Skin epidermis (tissue), 12 donors: ENCODE data around the gene SMG6.
A peak's percentile ranks its signal among the peaks of the same experiment; 100 is the strongest.
"Not testable (repeated sequence)": the region's sequence is repeated elsewhere in the genome, so short reads cannot be mapped to it uniquely, and the experiment has no call there.

Source experiments
- H3K27ac ChIP-seq, 21 experiments: fragments of 200-600 bp; sonication (generic) in 11 of 21; one replicate each; pipeline ENCODE4 v1.5.0; 2020; ENCODE audit warnings: mild to moderate bottlenecking in 3 of 21, inconsistent platforms in 2 of 21, moderate library complexity in 2 of 21
- H3K4me3 ChIP-seq, 7 experiments: fragments of 200-600 bp; sonication (generic) in 2 of 7; one replicate each; pipeline ENCODE4 v1.5.0; 2020; ENCODE audit warnings: inconsistent platforms in 2 of 7, mild to moderate bottlenecking in 2 of 7, moderate library complexity in 1 of 7

Gene SMG6

DNA sequence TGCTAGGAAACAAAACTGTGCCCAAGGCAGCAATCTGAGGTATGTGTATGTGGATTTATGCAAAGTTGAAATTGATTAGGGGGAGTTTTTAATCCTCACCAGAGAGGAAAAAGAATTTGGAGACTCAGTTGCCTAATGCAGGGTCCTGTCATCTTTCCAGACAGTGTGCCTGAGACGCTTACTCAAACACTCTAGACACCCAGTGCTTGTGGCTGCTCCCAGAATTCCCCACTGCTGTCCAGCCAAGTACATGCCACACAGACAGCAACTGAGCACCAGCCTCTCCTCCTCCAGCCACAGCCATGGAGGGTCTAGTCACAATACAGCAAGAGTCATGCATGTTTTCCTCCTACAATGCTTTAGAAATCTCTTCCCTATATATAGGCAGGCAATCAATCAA lies 130.6 kb downstream of the SMG6 start:
- H3K27ac ChIP-seq: peak overlapping the region in 19 of 21 experiments; percentile 19 to 82 (median 66)
- no peak overlapping the region for H3K4me3 ChIP-seq

DNA sequence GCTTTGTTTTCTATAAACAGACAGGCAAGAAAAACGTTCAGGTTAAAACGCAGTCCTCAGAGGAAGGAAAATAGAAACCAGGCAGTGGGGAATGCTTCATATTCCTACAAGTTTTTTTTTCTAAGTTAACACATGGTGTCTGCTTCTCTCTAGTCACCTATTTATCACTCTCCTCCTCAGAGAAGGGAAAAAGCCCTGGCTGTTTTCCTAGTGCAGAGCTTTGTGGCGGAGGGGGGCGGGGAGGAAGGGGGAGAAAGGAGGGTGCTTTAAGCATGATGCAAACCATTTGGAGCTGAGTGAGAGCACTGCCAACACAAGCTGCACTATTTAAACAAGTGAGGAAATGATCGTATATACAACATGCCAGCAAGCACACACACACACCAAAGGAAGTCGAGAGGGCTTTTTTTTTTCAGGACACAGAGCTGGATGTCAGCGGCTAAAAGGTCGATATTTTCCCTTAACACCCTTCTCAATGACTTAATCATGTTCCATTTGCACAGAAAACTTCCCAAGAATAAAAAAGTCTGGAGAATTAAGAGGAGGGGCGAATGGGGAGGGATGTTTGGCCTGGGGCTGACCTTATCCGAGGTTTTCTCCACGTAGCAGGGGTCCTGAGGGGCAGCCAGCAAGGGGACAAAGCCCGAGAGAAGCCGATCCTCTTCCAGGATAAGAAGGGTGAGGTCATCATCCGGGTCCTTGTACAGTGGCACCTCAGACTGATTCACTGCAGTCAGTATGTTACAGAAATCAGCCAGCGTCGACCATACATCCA lies 131.3 kb downstream of the SMG6 start:
- Histone ChIP-seq H3K4me3 (no peak overlapping the region), H3K27ac (peak overlapping the region in 20 of 21 experiments; percentile 2 to 82 (median 66))

- H3K27ac ChIP-seq: peak overlapping the region in 20 of 21 experiments; percentile 2 to 82 (median 65)
- H3K4me3 ChIP-seq: no peak overlapping the region
Observed at GRCh38 chr17:2171702-2172076, 131.9 kb downstream of the SMG6 start.

GRCh38 chr17:2170023-2170422 lies 133.6 kb downstream of the SMG6 start:
- H3K27ac ChIP-seq: peak overlapping the region in 1 of 21 experiments; percentile 13
- no peak overlapping the region for H3K4me3 ChIP-seq

GRCh38 chr17:2165723-2166122 lies 137.9 kb downstream of the SMG6 start:
- H3K27ac ChIP-seq, H3K4me3 ChIP-seq: not testable (repeated sequence)

DNA sequence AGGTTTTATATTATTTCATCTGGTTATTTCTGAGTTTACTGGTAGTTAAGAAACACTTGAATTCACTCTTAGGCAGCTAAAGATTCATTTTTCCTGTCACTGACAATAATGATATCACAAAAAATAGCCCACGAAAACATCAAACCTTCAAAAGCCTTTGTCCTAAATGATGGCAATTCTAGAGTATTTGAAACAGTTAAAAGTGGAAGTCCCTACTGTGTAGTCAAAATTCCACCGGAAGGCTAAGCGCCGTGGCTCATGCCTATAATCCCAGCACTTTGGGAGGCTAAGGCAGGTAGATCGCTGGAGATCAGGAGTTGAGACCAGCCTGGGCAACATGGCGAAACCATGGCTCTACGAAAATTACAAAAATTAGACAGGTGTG lies 145.2 kb downstream of the SMG6 start:
- peak overlapping the region in 10 of 21 experiments; percentile 5 to 75 (median 52) for H3K27ac ChIP-seq
- H3K4me3 ChIP-seq: no peak overlapping the region

- no peak overlapping the region for H3K4me3 ChIP-seq
- peak overlapping the region in 19 of 21 experiments; percentile 5 to 77 (median 53) for H3K27ac ChIP-seq
Observed at GRCh38 chr17:2157675-2158395, 145.8 kb downstream of the SMG6 start.

DNA sequence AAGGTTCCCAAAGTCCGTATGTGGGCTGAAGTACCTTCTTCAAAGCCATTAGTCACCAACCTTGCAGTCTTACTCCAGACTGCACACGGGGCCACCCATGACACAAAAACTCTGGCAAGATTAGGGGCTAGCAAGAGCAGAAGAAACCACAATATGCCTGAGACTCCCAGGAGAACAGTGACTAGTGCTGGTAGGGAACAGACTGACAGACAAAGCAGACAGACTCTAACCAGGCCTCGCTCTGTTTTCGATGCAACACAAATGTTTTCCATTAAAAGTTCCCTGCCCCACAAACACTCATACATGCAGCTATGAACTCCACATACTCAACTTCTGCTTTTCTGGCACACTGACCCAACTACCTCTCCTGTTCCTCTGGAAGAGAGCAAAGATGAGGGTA lies 146.5 kb downstream of the SMG6 start:
- Histone ChIP-seq H3K4me3 (no peak overlapping the region), H3K27ac (peak overlapping the region in 19 of 21 experiments; percentile 5 to 77 (median 50))

- Histone ChIP-seq H3K27ac (peak overlapping the region in 16 of 21 experiments; percentile 6 to 77 (median 46)), H3K4me3 (no peak overlapping the region)
Observed at GRCh38 chr17:2156666-2157065, 146.9 kb downstream of the SMG6 start.

- H3K4me3 ChIP-seq: no peak overlapping the region
- H3K27ac ChIP-seq: no peak overlapping the region
Observed at GRCh38 chr17:2155573-2155972, 148.0 kb downstream of the SMG6 start.

- Histone ChIP-seq H3K27ac (peak overlapping the region in 1 of 21 experiments; percentile 21), H3K4me3 (no peak overlapping the region)
Observed at GRCh38 chr17:2151358-2152033, 152.1 kb downstream of the SMG6 start.

DNA sequence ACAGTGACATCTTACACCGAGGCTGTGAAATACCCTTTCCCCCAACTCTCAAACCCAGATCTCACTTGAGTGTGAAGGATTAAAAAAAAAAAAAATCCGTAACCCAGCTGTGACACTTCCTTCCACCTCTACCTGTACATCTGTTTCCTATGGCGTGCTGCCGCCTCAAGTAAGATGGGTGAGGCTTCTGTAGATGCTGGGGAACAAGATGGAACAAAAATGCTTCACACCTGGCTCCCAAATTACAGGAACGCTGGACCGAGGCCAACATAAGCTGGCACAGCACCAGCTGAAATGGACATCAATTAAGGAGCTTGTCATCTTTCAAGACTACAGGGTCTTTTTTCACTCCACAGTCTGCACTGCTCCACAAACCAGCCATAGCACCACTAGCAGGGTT lies 152.8 kb downstream of the SMG6 start:
- no peak overlapping the region for H3K4me3 ChIP-seq
- H3K27ac ChIP-seq: peak overlapping the region in 1 of 21 experiments; percentile 21

DNA sequence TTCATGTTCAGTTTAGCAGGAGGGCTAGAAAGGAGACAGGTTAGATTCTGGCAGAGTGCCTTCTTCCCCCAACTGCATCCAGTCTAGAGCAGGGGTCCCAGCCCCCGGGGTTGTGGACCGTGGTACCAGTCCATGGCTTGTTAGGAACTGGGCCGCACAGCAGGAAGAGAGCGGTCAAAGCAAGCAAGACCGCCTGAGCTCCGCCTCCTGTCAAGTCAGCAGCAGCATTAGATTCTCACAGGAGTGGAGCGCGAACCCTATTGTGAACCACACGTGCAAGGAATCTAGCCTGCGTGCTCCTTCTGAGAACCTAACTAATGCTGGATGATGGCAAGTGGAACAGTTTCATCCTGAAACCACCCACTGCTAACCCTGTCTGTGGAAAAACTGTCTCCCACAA lies 153.7 kb downstream of the SMG6 start:
- Histone ChIP-seq H3K27ac (no peak overlapping the region), H3K4me3 (no peak overlapping the region)

DNA sequence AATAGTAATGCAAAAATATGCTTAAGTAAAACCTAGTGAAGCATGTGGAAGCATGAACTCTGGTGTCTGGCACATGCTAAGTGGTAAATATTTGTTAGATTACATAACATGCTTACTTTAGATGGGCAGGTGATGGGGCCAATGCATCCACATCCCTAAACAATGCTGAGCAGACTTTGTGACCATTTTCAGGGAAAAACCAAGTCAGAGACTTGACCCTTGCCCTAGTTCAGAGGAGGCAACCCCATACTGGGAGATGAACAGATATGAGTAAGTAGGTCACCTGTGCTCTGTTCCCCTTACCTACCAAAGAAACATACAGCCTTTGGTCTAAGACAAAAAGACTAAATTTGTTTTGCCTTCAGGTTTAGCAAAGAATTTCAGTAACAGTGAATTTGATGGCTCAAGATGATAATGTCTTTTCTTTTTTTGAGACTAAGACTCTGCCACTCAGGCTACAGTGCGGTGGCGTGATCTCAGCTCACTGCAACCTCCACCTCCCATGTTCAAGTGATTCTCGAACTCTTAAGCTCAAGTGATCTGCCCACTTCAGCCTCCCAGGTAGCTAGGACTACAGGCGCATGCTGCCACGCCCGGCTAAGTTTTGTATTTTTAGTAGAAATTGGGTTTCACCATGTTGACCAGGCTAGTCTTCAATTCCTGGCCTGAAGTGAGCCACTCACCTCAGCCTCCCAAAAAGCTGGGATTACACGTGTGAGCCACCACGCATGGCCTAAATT lies 157.3 kb downstream of the SMG6 start:
- no peak overlapping the region for H3K4me3 ChIP-seq
- H3K27ac ChIP-seq: no peak overlapping the region

DNA sequence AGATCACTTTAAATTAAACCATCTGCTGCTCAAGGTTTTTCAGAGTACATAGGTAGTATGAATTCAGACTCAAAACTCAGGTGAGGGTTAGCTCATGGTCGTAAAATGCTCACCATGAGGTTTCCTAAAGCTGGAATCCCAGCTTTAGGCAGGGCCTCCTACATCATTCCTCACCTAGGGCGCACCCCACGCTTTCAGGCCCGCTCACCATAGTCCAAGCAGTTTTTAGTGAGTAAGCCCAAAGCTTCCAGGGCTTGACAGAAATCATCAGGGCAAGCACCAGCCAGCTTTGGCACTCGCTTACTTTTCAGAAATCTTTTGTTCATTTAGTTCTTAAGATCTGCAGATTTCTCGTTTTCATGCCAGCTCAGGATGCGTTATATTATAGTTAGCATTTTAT lies 158.9 kb downstream of the SMG6 start:
- H3K27ac ChIP-seq: peak overlapping the region in 5 of 21 experiments; percentile 4 to 59 (median 5)
- no peak overlapping the region for H3K4me3 ChIP-seq

DNA sequence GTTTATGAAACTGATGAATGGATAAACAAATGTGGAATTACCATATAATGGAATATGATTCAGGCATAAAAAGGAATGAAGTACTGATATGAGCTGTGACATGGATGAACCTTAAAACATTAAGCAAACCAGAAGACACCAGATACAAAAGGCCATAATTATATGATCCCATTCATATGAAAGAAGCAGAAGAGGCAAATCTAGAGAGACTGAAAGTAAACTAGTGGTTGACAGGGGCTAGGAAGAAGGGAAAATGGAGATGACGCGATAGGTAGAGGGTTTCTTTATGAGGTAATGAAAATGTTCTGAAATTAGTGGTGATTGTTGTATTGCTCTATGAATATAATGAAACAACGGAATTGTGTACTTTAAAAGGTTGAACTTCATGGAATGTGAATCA lies 160.3 kb downstream of the SMG6 start:
- Histone ChIP-seq H3K4me3 (no peak overlapping the region), H3K27ac (no peak overlapping the region)

- H3K4me3 ChIP-seq, H3K27ac ChIP-seq: not testable (repeated sequence)
Observed at GRCh38 chr17:2142682-2143081, 160.9 kb downstream of the SMG6 start.

GRCh38 chr17:2140683-2141082 lies 162.9 kb downstream of the SMG6 start:
- no peak overlapping the region for H3K4me3 ChIP-seq
- H3K27ac ChIP-seq: peak overlapping the region in 6 of 21 experiments; percentile 1 to 56 (median 22)

- Histone ChIP-seq H3K4me3 (no peak overlapping the region), H3K27ac (peak overlapping the region in 9 of 21 experiments; percentile 1 to 58 (median 31))
Observed at GRCh38 chr17:2138761-2139160, 164.8 kb downstream of the SMG6 start.

DNA sequence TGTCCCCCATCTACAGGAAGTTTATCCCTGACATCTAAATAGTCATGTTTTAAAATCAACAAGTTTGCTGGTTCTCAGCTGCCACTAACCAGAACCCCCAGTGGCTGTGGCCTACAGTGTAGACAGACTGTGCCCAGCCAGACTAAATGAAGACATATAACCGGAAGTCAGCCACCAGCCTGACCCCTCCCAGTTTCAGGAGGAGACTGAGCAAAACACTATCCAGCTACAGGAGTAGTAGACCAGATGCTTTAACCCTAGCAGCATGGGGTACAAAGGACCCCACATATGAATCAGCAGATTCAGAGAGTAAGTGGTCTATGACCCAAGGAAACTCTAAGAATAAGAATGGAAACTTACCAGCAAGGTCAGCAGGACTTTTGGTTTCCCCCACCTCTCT lies 165.3 kb downstream of the SMG6 start:
- no peak overlapping the region for H3K4me3 ChIP-seq
- H3K27ac ChIP-seq: peak overlapping the region in 10 of 21 experiments; percentile 1 to 58 (median 27)
